Breast epithelium (tissue), 4 donors: ENCODE results near the gene UMODL1. TPM values are rescaled to one million over a fixed set of nuclear protein-coding genes. Genes with fewer than 3 reads are reported as not detected.

Experiments used
- DNase-seq, 2 donors: peaks; one replicate each; pipeline ENCODE4 v3.0.0-alpha.2; 2019; ENCODE audit warnings: low spot score in 2 of 2
- H3K27ac ChIP-seq, 2 donors: fragments of 200-600 bp; sonication (generic) in 1 of 2; one replicate each; pipeline ENCODE4 v1.5.1; 2016 to 2019; ENCODE audit warnings: mild to moderate bottlenecking in 1 of 2
- H3K27me3 ChIP-seq, 2 donors: fragments of 200-600 bp; sonication (generic) in 1 of 2; one replicate each; pipeline versions ENCODE4 v1.5.1 to v1.6.0; 2017 to 2019; ENCODE audit warnings: control low read depth in 1 of 2, mild to moderate bottlenecking in 1 of 2
- H3K36me3 ChIP-seq: fragments of 200-600 bp; one replicate; pipeline ENCODE4 v1.5.1; 2019
- H3K4me1 ChIP-seq, 2 donors: fragments of 200-600 bp; sonication (generic); one replicate each; pipeline ENCODE4 v1.5.1; 2016 to 2019; ENCODE audit warnings: control low read depth in 1 of 2
- H3K4me3 ChIP-seq, 3 donors: fragments of 200-600 bp; sonication (generic); 1 replicate in 2 of 3; 2 replicates in 1 of 3; pipeline ENCODE4 v1.5.1; 2016 to 2019; ENCODE audit warnings: mild to moderate bottlenecking in 3 of 3, moderate library complexity in 2 of 3
- H3K9me3 ChIP-seq, 2 donors: fragments of 200-600 bp; sonication (generic) in 1 of 2; one replicate each; pipeline ENCODE4 v1.5.1; 2016 to 2019; ENCODE audit warnings: control low read depth in 1 of 2
- POLR2A ChIP-seq: fragments of 450-650 bp; IDR thresholded peaks from one replicate; pipeline ENCODE4 v1.6.1; 2016; ENCODE audit warnings: antibody characterized with exemption, mild to moderate bottlenecking, moderate library complexity
- POLR2AphosphoS5 ChIP-seq, 3 donors: sonication (generic); formaldehyde crosslinking; IDR thresholded peaks; one replicate each; pipeline ENCODE4 v1.6.1; 2017; ENCODE audit warnings: antibody characterized with exemption in 3 of 3
- intact Hi-C: fragments of 100-400 bp; cut with DNase I; formaldehyde crosslinking; loops from one replicate; pipeline ENCODE4 v1.15.1; 2023; ENCODE audit warnings: low total_unique reads
- total RNA-seq, 3 donors: library from RNA; depleted of rRNA; stranded (reverse); fragments of >200 nt; gene quantifications; one replicate each; pipeline ENCODE4 v1.1.0, GENCODE V29; 2016
- TF ChIP-seq, protein P1 (sequence below), 3 donors: fragments of 450-650 bp; IDR thresholded peaks; one replicate each; pipeline ENCODE4 v1.5.1; 2016 to 2017; ENCODE audit warnings: antibody characterized with exemption in 3 of 3, mild to moderate bottlenecking in 3 of 3, moderate library complexity in 3 of 3

The UMODL1 gene
- total RNA-seq, 3 donors from 2014 or later: not detected

DNA sequence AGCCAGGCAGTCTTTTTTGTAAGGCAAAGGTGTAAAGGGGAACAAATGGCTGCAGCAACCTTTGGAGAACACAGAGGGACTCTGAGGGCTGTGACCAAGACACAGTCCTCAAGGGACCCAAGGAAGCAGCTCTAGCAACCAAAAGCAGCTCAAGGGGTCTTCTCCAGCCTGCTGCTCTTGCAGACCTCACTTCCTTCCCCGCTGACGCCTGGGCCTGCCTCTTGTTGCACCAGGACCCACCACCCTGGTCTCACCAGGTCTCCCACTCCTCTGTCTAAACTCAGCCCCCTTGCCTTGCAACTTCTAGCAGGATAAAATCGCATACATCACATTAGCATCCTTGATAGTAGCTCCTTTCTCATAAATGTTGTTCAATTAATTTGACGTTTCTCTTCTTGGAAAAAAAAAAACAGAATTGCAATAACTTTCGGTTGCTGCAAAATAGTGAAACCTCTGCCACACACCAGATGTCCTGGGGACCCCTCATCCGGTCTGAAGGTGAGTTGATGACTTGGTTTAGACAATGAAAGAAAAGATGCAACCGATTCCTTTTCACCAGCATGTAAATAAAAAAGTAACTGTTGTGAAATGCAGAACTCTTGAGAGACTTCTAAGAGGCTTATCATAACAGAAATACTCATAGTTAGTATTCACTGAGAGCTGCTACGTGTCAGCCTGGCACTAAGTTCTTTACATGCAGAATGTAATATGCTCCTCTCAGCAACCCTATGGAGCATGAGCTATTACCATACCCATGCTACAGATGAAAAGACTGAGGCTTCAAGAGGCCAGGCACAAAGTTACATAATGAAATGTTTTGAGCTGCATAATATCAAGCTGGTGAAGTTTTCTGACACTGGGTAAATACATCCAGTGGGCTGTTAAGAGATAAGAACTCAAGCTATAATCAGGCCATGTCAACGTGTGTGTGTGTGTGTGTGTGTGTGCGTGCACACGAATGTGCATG, 58.5 kb downstream of the UMODL1 start:
- intact Hi-C loops: no loop called here
- no peaks in the 10 kb centered on the region for H3K9me3 ChIP-seq
- no peaks in the 10 kb centered on the region for H3K36me3 ChIP-seq
- TF ChIP-seq POLR2A (no peak), POLR2AphosphoS5 (IDR thresholded peaks at IDR 0.05) (no peak)
- TF ChIP-seq, protein P1, sequence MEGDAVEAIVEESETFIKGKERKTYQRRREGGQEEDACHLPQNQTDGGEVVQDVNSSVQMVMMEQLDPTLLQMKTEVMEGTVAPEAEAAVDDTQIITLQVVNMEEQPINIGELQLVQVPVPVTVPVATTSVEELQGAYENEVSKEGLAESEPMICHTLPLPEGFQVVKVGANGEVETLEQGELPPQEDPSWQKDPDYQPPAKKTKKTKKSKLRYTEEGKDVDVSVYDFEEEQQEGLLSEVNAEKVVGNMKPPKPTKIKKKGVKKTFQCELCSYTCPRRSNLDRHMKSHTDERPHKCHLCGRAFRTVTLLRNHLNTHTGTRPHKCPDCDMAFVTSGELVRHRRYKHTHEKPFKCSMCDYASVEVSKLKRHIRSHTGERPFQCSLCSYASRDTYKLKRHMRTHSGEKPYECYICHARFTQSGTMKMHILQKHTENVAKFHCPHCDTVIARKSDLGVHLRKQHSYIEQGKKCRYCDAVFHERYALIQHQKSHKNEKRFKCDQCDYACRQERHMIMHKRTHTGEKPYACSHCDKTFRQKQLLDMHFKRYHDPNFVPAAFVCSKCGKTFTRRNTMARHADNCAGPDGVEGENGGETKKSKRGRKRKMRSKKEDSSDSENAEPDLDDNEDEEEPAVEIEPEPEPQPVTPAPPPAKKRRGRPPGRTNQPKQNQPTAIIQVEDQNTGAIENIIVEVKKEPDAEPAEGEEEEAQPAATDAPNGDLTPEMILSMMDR (IDR thresholded peaks at IDR 0.05): no peak
- H3K4me3 ChIP-seq: no peak overlapping the region
- H3K27me3 ChIP-seq: peaks cover 0 to 3% of the 10 kb centered on the region in 2 donors
- H3K27ac ChIP-seq: no peak overlapping the region
- DNase-seq: no peak
- no peaks in the 10 kb centered on the region for H3K4me1 ChIP-seq

DNA sequence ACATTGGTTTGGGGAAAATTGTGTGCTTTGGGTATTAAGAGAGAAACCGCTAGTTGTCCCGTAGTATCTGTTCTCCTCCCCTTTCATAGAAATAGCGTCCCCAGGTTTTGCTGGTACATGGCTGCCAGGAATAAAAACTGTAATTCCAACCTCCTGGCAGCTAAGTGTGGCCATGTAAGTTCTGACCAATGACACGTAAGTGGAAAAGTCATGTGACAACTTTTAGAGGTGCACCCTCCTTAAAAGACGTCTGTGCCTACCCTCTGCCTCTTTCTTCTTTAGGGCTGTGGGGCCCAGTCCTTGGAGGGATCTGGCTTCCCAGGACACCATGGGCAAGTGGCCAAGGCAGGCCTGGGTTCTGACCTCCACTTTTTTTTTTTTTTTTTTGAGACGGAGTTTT, 59.3 kb downstream of the UMODL1 start:
- intact Hi-C loops: no loop called here
- H3K27me3 ChIP-seq: no peaks in the 10 kb centered on the region
- no peak for TF ChIP-seq POLR2A
- no peak for TF ChIP-seq POLR2AphosphoS5 (IDR thresholded peaks at IDR 0.05)
- TF ChIP-seq, protein P1 (IDR thresholded peaks at IDR 0.05): no peak
- H3K4me1 ChIP-seq: no peaks in the 10 kb centered on the region
- DNase-seq: no peak
- no peaks in the 10 kb centered on the region for H3K9me3 ChIP-seq
- H3K27ac ChIP-seq: no peak overlapping the region
- no peak overlapping the region for H3K4me3 ChIP-seq
- no peaks in the 10 kb centered on the region for H3K36me3 ChIP-seq

DNA sequence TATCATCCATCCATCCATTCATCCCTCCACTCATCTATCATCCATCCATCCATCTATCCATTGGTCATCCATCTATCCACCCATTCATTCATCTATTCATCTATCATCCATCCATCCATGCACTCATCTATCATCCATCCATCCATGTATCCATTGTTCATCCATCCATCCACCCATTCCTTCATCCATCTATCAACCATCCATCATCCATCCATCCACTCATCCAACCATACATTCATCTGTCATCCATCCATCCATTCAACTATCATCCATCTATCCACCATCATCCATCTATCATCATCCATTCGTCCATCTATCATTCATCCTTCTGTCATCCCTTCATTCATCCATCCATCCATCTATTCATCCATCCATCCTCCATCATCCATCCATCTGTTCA, 61.1 kb downstream of the UMODL1 start:
- Histone ChIP-seq H3K9me3 (no peaks in the 10 kb centered on the region), H3K27ac (no peak overlapping the region), H3K4me1 (no peaks in the 10 kb centered on the region), H3K27me3 (no peaks in the 10 kb centered on the region), H3K36me3 (no peaks in the 10 kb centered on the region), H3K4me3 (no peak overlapping the region)
- intact Hi-C loops: no loop called here
- no peak for DNase-seq
- TF ChIP-seq POLR2AphosphoS5 (IDR thresholded peaks at IDR 0.05) (no peak), POLR2A (no peak)
- TF ChIP-seq, protein P1 (IDR thresholded peaks at IDR 0.05): no peak

DNA sequence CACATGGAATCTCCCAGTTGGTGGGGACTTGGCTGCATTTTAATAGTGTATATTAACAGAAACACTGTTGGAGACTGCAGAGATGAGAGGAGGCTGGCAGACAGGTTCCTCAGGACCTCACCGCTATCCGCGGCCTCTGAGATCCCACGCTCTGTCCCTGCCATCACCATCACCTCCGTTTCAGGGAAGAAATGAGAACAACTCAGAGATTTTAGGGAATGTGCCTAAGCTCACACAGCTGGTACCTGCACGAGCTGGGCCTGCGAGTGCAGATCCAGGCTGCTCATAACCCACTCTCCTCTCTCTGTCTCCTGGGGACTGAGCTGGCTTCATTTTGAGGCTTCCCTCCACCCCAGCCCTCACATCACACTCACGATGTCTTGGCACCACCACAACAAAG, 62.0 kb downstream of the UMODL1 start:
- intact Hi-C loops: no loop called here

More for the DNA sequence above, 62.0 kb downstream of the UMODL1 start:
- TF ChIP-seq POLR2AphosphoS5 (IDR thresholded peaks at IDR 0.05): no peak
- TF ChIP-seq POLR2A: no peak
- TF ChIP-seq, protein P1 (IDR thresholded peaks at IDR 0.05): no peak
- Histone ChIP-seq H3K27ac (no peak overlapping the region), H3K4me1 (no peaks in the 10 kb centered on the region), H3K9me3 (no peaks in the 10 kb centered on the region), H3K27me3 (no peaks in the 10 kb centered on the region), H3K4me3 (no peak overlapping the region), H3K36me3 (no peaks in the 10 kb centered on the region)
- DNase-seq: no peak
